K562 (cell line): Measurements from ENCODE around the gene PNKD. TPM values are rescaled to one million over a fixed set of nuclear protein-coding genes. Genes with fewer than 3 reads are reported as not detected.

Experiments used
- NR4A1 ChIP-seq, 2 experiments: fragments of 250-450 bp in 1 of 2; fragments of 450-650 bp in 1 of 2; sonication (Bioruptor Pico) in 1 of 2; IDR thresholded peaks; 2 replicates each; pipeline versions ENCODE4 v1.4.0 to v1.6.1; 2016 to 2020; ENCODE audit warnings: mild to moderate bottlenecking in 2 of 2, missing compliant biosample characterization in 1 of 2, missing genetic modification characterization in 1 of 2, moderate library complexity in 1 of 2
- PCBP2 ChIP-seq: fragments of 200-400 bp; formaldehyde crosslinking; IDR thresholded peaks from 2 replicates; pipeline ENCODE4 v1.6.1; 2018; ENCODE audit warnings: low read length, low read depth, mild to moderate bottlenecking, moderate library complexity; ENCODE audit not compliant: poor library complexity, severe bottlenecking
- PRMT5 ChIP-seq: sonication (generic); formaldehyde crosslinking; IDR thresholded peaks from 2 replicates; pipeline ENCODE4 v1.5.0; 2020; ENCODE audit warnings: missing genetic modification reagents
- RBM14 ChIP-seq: fragments of 200-400 bp; formaldehyde crosslinking; IDR thresholded peaks from 2 replicates; pipeline ENCODE4 v1.6.1; 2018; ENCODE audit warnings: low read depth, mild to moderate bottlenecking, low read length, moderate library complexity, borderline replicate concordance; ENCODE audit not compliant: insufficient read depth
- RUNX1 ChIP-seq: sonication (generic); IDR thresholded peaks from 2 replicates; pipeline ENCODE4 v1.6.1; 2016; ENCODE audit warnings: antibody characterized with exemption, low read depth
- ZEB2 ChIP-seq: fragments of 450-650 bp; IDR thresholded peaks from 2 replicates; pipeline ENCODE4 v1.6.1; 2016
- ZNF197 ChIP-seq: fragments of 200-800 bp; sonication (Bioruptor generic); IDR thresholded peaks from 2 replicates; pipeline ENCODE4 v1.6.1; 2016; ENCODE audit warnings: low read depth, missing genetic modification characterization, missing compliant biosample characterization
- polyA plus RNA-seq, 8 experiments: library from polyadenylated mRNA; depleted of rRNA in 4 of 8; stranded (reverse) in 5 of 8; unstranded in 3 of 8; fragments of >200 nt; fragmentation: Nextera tagmentation in 2 of 8; fragmentation: Illumina TruSeq in 1 of 8; extraction: Ambion mirVana in 2 of 8; extraction: Trizol in 1 of 8; gene quantifications; 2 replicates each; pipeline versions ENCODE4 v1.2.1 to v1.2.3, GENCODE V29; 2011 to 2014; ENCODE audit warnings: inconsistent platforms in 1 of 8, missing spikeins in 1 of 8
- total RNA-seq, 7 experiments: library from RNA; depleted of rRNA in 6 of 7; stranded (reverse); fragments of >200 nt in 6 of 7; fragmentation: Illumina TruSeq in 2 of 7; extraction: Trizol in 2 of 7; gene quantifications; 2 replicates each; pipeline versions ENCODE4 v1.2.1 to v1.2.3, GENCODE V29; 2011 to 2021; ENCODE audit warnings: low replicate concordance in 1 of 7
- TF ChIP-seq, protein P1 (sequence below): fragments of 450-650 bp; formaldehyde crosslinking; IDR thresholded peaks from 2 replicates; pipeline ENCODE4 v1.4.0; 2020; ENCODE audit warnings: mild to moderate bottlenecking, mixed read lengths
- TF ChIP-seq, protein P2 (sequence below): sonication (generic); formaldehyde crosslinking; IDR thresholded peaks from 2 replicates; pipeline ENCODE4 v1.8.1; 2023; ENCODE audit warnings: mild to moderate bottlenecking, missing genetic modification reagents
- TF ChIP-seq, protein P3 (sequence below): fragments of 150-350 bp; conservative IDR thresholded peaks from 2 replicates; pipeline ENCODE4 v1.6.1; 2014; ENCODE audit warnings: low read length
- TF ChIP-seq, protein P4 (sequence below): fragments of 250-450 bp; sonication (Bioruptor Pico); IDR thresholded peaks from 2 replicates; pipeline ENCODE4 v1.4.0; 2020

The PNKD gene
- total and polyA plus RNA-seq, 9 of the 15 experiments (the other 6 are each of a cell fraction or from before 2014, with no cell fraction given): 26.0 to 105 (median 60.1) TPM

DNA sequence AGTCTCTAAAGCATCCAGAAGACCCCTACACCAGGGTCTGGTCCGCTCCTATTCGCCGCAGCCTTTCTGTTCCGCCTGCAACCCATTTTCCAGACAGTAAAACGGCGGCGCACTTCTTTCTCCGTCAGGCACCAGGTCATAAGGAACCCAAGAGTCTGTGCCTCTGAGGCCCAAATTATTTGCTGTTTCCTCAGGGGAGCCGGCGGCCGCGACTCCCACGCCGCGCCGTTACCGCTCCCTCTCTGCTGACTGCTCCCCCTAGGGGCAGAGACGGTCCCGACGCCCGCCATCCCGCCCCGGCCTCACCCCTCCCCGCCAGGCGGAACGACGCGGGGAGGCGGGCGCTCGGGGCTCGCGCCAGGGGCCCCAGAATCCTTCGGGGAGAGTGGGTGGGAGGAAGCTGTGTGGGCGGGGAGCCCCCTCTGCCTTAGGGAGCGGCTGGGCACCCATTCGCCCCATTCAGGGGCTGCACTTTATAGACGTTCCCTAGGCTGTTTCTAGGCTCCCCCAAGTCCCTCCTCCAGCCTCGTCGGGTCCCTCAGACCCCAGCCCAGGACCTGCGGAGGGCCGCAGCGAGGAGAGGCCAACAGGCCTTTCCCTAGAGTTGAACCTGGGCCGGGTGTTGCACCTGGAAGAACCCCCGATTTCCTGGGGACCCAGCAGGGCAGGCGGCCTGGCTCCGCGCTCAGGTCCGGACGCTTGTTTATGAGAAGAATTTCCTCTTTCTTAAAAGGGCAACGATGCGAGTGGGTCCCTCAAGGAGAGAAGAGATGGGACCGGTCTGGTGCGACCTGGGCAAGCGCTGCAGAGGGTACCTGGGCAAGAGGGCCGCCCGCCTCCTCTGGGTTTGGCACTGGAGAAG lies 125.7 kb downstream of the PNKD start (continued):
- TF ChIP-seq RUNX1 (no peak), PRMT5 (CRISPR knock-in tag) (no peak), PCBP2 (no peak), NR4A1 (CRISPR knock-in tag; IDR thresholded peaks at IDR 0.05) (peak; percentile 22; the same call in 1 of the 2 replicates), NR4A1 (tag; IDR thresholded peaks at IDR 0.05) (no peak), ZNF197 (CRISPR knock-in tag) (0 out of 2 replicates have a peak, but pooled peaks have one; percentile 65), RBM14 (no peak), ZEB2 (no peak)
- TF ChIP-seq, protein P1, sequence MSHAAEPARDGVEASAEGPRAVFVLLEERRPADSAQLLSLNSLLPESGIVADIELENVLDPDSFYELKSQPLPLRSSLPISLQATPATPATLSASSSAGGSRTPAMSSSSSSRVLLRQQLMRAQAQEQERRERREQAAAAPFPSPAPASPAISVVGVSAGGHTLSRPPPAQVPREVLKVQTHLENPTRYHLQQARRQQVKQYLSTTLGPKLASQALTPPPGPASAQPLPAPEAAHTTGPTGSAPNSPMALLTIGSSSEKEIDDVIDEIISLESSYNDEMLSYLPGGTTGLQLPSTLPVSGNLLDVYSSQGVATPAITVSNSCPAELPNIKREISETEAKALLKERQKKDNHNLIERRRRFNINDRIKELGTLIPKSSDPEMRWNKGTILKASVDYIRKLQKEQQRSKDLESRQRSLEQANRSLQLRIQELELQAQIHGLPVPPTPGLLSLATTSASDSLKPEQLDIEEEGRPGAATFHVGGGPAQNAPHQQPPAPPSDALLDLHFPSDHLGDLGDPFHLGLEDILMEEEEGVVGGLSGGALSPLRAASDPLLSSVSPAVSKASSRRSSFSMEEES: no peak; the same call in 1 of the 2 replicates
- TF ChIP-seq, protein P2, sequence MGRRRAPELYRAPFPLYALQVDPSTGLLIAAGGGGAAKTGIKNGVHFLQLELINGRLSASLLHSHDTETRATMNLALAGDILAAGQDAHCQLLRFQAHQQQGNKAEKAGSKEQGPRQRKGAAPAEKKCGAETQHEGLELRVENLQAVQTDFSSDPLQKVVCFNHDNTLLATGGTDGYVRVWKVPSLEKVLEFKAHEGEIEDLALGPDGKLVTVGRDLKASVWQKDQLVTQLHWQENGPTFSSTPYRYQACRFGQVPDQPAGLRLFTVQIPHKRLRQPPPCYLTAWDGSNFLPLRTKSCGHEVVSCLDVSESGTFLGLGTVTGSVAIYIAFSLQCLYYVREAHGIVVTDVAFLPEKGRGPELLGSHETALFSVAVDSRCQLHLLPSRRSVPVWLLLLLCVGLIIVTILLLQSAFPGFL: no peak
- TF ChIP-seq, protein P3, sequence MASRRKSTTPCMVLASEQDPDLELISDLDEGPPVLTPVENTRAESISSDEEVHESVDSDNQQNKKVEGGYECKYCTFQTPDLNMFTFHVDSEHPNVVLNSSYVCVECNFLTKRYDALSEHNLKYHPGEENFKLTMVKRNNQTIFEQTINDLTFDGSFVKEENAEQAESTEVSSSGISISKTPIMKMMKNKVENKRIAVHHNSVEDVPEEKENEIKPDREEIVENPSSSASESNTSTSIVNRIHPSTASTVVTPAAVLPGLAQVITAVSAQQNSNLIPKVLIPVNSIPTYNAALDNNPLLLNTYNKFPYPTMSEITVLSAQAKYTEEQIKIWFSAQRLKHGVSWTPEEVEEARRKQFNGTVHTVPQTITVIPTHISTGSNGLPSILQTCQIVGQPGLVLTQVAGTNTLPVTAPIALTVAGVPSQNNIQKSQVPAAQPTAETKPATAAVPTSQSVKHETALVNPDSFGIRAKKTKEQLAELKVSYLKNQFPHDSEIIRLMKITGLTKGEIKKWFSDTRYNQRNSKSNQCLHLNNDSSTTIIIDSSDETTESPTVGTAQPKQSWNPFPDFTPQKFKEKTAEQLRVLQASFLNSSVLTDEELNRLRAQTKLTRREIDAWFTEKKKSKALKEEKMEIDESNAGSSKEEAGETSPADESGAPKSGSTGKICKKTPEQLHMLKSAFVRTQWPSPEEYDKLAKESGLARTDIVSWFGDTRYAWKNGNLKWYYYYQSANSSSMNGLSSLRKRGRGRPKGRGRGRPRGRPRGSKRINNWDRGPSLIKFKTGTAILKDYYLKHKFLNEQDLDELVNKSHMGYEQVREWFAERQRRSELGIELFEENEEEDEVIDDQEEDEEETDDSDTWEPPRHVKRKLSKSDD: no peak
- TF ChIP-seq, protein P4, sequence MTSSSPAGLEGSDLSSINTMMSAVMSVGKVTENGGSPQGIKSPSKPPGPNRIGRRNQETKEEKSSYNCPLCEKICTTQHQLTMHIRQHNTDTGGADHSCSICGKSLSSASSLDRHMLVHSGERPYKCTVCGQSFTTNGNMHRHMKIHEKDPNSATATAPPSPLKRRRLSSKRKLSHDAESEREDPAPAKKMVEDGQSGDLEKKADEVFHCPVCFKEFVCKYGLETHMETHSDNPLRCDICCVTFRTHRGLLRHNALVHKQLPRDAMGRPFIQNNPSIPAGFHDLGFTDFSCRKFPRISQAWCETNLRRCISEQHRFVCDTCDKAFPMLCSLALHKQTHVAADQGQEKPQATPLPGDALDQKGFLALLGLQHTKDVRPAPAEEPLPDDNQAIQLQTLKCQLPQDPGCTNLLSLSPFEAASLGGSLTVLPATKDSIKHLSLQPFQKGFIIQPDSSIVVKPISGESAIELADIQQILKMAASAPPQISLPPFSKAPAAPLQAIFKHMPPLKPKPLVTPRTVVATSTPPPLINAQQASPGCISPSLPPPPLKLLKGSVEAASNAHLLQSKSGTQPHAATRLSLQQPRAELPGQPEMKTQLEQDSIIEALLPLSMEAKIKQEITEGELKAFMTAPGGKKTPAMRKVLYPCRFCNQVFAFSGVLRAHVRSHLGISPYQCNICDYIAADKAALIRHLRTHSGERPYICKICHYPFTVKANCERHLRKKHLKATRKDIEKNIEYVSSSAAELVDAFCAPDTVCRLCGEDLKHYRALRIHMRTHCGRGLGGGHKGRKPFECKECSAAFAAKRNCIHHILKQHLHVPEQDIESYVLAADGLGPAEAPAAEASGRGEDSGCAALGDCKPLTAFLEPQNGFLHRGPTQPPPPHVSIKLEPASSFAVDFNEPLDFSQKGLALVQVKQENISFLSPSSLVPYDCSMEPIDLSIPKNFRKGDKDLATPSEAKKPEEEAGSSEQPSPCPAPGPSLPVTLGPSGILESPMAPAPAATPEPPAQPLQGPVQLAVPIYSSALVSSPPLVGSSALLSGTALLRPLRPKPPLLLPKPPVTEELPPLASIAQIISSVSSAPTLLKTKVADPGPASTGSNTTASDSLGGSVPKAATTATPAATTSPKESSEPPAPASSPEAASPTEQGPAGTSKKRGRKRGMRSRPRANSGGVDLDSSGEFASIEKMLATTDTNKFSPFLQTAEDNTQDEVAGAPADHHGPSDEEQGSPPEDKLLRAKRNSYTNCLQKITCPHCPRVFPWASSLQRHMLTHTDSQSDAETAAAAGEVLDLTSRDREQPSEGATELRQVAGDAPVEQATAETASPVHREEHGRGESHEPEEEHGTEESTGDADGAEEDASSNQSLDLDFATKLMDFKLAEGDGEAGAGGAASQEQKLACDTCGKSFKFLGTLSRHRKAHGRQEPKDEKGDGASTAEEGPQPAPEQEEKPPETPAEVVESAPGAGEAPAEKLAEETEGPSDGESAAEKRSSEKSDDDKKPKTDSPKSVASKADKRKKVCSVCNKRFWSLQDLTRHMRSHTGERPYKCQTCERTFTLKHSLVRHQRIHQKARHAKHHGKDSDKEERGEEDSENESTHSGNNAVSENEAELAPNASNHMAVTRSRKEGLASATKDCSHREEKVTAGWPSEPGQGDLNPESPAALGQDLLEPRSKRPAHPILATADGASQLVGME (CRISPR knock-in tag): no peak; the same call in 1 of the 2 replicates
